GM18867 (cell line): ENCODE results near the gene ADPRHL1.
"Not testable (repeated sequence)": the region's sequence is repeated elsewhere in the genome, so short reads cannot be mapped to it uniquely, and the experiment has no call there.

Experiments
- ATAC-seq: cut with Tn5 transposase; IDR thresholded peaks from one replicate; pipeline ENCODE4 v1.9.1; 2021; ENCODE audit warnings: mild to moderate bottlenecking, moderate library complexity; ENCODE audit not compliant: unreplicated experiment

Gene ADPRHL1

DNA sequence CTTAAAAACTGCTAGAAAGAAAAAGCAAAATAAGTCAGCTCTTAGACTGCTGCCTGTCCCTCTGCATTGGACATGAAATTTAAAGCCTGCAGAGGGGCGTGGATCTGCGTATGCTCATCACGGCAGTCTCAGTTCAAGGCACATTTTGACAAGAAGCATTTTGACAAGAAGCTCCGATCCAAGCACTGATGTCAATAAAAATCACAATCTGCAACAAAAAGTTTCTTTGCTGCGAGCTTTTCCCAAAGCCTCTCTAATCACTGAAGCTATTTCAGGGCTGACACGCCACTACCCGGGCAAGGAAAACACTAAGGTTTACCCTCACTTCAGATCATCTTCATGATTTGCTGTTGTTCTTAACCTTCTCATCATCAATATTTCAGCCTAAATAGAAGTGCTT is 29.8 kb upstream of the ADPRHL1 start:
- ATAC-seq, result no peak

GRCh38 chr13:113479179-113479578 is 25.9 kb upstream of the ADPRHL1 start:
- ATAC-seq, result no peak

- ATAC-seq, result no peak
These were observed 24.4 kb upstream of the ADPRHL1 start for GRCh38 chr13:113477724-113478123.

- no peak for ATAC-seq
These were observed 23.5 kb upstream of the ADPRHL1 start for GRCh38 chr13:113476811-113477210.

GRCh38 chr13:113475911-113476310 is 22.6 kb upstream of the ADPRHL1 start:
- ATAC-seq, result no peak

- ATAC-seq, result no peak
These were observed 22.0 kb upstream of the ADPRHL1 start for GRCh38 chr13:113475280-113475679.

GRCh38 chr13:113474179-113474578 is 20.9 kb upstream of the ADPRHL1 start:
- no peak for ATAC-seq

- no peak for ATAC-seq
These were observed 19.2 kb upstream of the ADPRHL1 start for GRCh38 chr13:113472355-113473025.

GRCh38 chr13:113471844-113472243 is 18.6 kb upstream of the ADPRHL1 start:
- ATAC-seq, result no peak

DNA sequence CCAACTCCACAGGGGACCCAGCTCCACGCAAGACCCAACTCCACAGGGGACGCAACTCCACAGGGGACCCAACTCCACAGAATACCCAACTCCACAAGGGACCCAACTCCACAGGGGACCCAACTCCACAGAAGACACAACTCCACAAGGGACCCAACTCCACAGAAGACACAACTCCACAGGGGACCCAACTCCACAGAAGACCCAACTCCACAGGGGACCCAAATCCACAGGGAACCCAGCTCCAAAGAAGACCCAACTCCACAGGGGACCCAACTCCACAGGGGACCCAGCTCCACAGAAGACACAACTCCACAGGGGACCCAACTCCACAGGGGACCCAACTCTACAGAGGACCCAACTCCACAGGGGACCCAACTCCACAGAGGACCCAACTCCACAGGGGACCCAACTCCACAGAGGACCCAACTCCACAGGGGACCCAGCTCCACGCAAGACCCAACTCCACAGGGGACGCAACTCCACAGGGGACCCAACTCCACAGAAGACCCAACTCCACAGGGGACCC is 17.4 kb upstream of the ADPRHL1 start:
- not testable (repeated sequence) for ATAC-seq

GRCh38 chr13:113470073-113470472 is 16.8 kb upstream of the ADPRHL1 start:
- no peak for ATAC-seq

GRCh38 chr13:113469582-113469981 is 16.3 kb upstream of the ADPRHL1 start:
- ATAC-seq, result no peak

GRCh38 chr13:113468472-113469201 is 15.3 kb upstream of the ADPRHL1 start:
- no peak for ATAC-seq

DNA sequence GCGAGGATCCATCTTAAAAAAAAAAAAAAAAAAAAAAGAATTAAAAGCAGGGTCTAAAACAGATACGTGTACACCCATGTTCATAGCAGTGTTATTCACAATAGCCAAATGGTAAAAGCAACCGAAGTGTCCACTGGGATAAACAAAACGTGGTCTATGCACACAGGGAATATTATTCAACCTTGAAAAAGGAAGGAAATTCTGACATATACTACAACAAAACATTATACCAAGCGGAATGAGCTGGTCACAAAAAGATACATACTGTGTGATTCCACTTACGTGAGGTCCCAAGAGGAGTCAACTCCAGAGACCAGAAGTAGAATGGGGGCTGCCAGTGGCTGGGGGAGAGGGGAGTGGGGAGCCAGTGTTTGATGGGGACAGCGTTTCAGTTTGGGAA is 14.7 kb upstream of the ADPRHL1 start:
- ATAC-seq, result no peak

DNA sequence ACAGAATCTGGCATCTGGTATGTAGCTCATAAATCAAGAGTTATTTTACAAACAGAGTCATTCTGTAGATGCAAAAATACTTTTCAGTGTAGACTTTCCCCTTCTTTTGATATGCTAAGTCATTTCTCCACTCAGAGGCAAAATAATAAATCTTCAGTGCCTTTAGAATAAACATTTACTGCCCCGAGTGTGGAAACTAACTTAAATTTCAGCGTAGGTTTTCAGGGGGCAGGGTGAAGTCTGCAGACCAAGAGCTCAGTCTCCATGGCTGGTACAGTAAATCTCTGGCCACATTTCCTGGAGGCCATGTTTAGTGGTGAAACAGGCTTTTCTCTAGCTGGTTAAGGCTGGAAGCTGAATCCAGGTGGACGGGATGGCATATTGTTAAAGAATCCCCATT is 13.1 kb upstream of the ADPRHL1 start:
- ATAC-seq, result no peak

GRCh38 chr13:113465300-113465699 is 12.0 kb upstream of the ADPRHL1 start:
- ATAC-seq, result no peak

GRCh38 chr13:113464476-113464875 is 11.2 kb upstream of the ADPRHL1 start:
- ATAC-seq, result no peak

DNA sequence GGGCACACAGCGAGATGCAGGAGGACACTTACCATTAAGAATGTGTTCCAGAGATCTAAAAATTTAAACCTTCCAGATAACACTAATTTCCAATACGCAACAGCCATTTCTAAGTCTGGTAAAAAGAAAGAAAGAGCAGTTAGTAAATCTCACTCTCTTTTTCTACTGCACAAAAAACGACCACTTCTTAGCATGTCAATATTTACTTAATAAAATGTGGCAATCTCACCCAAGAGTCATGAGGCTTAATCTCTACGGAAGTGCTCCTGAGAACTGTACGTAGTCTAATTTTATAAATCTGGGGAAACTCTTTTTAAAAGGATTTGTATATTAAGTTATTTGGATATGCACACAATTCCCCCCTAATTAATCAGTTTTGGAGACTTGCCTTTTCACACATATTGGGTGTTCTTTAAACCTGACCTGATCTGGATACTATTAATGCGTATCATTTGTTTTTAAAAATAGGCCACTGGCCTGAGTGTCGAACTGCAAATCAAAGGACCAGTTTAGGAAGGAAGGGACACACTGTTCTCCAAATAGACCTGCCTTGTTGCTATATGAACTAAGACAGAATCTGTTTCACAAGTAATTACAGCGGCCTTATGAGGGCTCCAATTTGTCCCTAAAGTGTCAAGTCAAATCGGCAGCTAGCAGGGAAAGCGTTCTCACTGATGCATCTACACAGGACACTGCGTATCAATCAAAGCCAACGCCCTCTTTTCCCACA is 7.9 kb upstream of the ADPRHL1 start:
- ATAC-seq, result no peak

GRCh38 chr13:113460599-113460998 is 7.3 kb upstream of the ADPRHL1 start:
- no peak for ATAC-seq

DNA sequence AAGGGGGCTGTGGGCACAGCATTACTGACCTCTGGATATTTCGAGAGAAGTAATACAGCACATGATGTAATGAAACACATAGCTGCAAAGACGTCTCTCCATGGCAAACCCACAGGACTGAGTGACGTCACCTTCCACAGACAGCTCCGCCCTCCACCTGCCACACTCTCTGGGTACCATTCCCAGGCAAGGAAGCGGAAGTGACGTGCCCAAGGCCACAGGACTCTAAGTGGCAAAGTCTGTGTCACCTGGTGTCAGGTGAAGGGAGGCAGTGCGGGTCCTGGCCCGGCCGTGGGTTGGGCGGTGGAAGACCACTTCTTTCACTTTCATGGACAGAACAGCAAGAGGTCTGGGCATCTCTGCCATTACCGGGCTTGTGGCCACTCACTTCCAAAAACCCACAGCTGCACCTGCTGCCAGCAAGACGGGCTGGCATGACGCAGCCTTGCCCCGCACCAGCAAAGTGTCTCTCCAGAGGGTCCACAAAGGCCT is 6.8 kb upstream of the ADPRHL1 start:
- ATAC-seq, result no peak

DNA sequence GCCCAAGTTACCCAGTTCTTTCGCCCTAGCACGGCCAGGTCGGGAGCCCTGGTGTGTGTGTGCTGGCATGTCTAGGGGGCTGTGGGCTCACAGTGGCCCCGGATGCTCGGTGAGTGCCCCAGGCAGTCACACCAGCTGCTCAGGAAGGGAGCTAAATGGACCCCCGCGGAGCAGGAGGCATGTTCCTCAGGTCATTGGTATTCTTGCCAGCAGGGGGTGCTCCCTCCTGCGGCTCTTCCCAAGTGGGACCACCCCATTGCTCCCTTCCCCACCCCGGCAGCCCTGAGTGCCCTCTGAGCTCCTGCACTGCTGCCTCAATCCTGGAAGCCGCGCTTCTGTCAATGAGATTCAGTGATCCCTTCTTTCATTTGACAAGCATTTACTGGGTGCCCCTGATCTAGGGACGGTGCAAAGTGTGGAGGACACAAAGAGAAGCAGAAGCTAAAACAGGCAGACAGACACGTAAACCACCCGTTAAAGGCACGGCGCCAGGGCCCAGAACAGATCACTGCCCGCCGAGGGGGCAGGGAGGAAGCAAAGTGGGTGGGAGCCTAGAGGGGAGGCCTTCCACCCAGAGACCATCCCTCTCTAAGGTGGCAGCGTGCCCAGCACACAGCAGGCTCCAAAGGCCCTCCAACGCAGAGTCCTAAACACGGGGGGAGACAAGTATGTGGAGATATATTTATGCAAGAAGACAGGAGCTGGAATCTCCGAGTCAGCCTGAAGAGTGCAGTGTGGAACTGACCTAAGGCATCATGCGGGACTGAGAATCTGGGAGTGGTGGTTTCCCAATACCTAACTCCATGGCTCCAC is 5.2 kb upstream of the ADPRHL1 start:
- ATAC-seq, result no peak
